Adrenal gland (tissue), 12 donors: Measurements from ENCODE around the gene ATXN1. TPM values are rescaled to one million over a fixed set of nuclear protein-coding genes. Genes with fewer than 3 reads are reported as not detected.
"Not testable (repeated sequence)": the region's sequence is repeated elsewhere in the genome, so short reads cannot be mapped to it uniquely, and the experiment has no call there.

Source experiments
- DNase-seq, 7 donors: peaks; one replicate each; pipeline ENCODE4 v3.0.0-alpha.2; 2019 to 2020
- H3K27ac ChIP-seq, 5 donors: fragments of 200-600 bp; sonication (generic) in 4 of 5; 1 replicate in 3 of 5; 2 replicates in 2 of 5; pipeline versions ENCODE4 v1.5.1 to v1.8.0; 2016 to 2020; ENCODE audit warnings: mild to moderate bottlenecking in 1 of 5
- H3K27me3 ChIP-seq: fragments of 200-600 bp; 2 replicates; pipeline ENCODE4 v1.8.0; 2021
- H3K36me3 ChIP-seq, 2 donors: fragments of 200-600 bp; replicated peaks in 1 of 2; 1 replicate in 1 of 2; 2 replicates in 1 of 2; pipeline versions ENCODE4 v1.5.1 to v1.8.0; 2018 to 2022
- H3K4me1 ChIP-seq, 2 donors: fragments of 200-600 bp; replicated peaks in 1 of 2; 1 replicate in 1 of 2; 2 replicates in 1 of 2; pipeline versions ENCODE4 v1.5.1 to v1.8.0; 2018 to 2021
- H3K4me3 ChIP-seq, 4 donors: fragments of 200-600 bp; sonication (generic) in 3 of 4; one replicate each; pipeline ENCODE4 v1.5.1; 2016 to 2018
- H3K9me3 ChIP-seq, 3 donors: fragments of 200-600 bp; sonication (generic) in 1 of 3; replicated peaks in 1 of 3; 1 replicate in 2 of 3; 2 replicates in 1 of 3; pipeline versions ENCODE4 v1.5.1 to v1.8.0; 2016 to 2021
- CTCF ChIP-seq, 6 experiments: fragments of 450-650 bp in 4 of 6; fragments of 200-600 bp in 2 of 6; sonication (generic) in 1 of 6; IDR thresholded peaks; 1 replicate in 5 of 6; 2 replicates in 1 of 6; pipeline versions ENCODE4 v1.5.1 to v1.8.0; 2016 to 2021; ENCODE audit warnings: antibody characterized with exemption in 6 of 6, mild to moderate bottlenecking in 2 of 6, moderate library complexity in 1 of 6
- POLR2A ChIP-seq, 2 donors: fragments of 450-650 bp; IDR thresholded peaks; one replicate each; pipeline ENCODE4 v1.6.1; 2017; ENCODE audit warnings: antibody characterized with exemption in 2 of 2, mild to moderate bottlenecking in 2 of 2, moderate library complexity in 1 of 2
- WGBS, 4 donors: extraction: QIAGEN DNeasy Blood & Tissue Kit in 2 of 4; methylation state at CpG; one replicate each; pipeline versions ENCODE4 v1.1.5 to v1.1.7; 2013 to 2017; 5-methylcytosine and 5-hydroxymethylcytosine counted together
- intact Hi-C, 2 donors: fragments of 100-400 bp; cut with DNase I; formaldehyde crosslinking; loops; one replicate each; pipeline versions ENCODE4 v1.14.1 to v1.15.0; 2022 to 2023
- polyA plus RNA-seq, 3 donors: library from polyadenylated mRNA; stranded (reverse); fragments of 200-250 nt in 2 of 3; fragments of 350-450 nt in 1 of 3; fragmentation: Illumina TruSeq in 1 of 3; extraction: RNeasy Lipid Tissue Mini Kit (QIAGEN cat#74804) in 1 of 3; gene quantifications; one replicate each; pipeline ENCODE4 v1.2.3, GENCODE V29; 2013 to 2014
- total RNA-seq, 9 donors: library from RNA; depleted of rRNA in 4 of 9; stranded (reverse); fragments of >200 nt in 4 of 9; fragments of 120-200 nt in 1 of 9; fragmentation: NEBNext Ultra II Directional in 1 of 9; extraction: Animal tissue kit (Norgen Biotek cat#: 25700) in 1 of 9; gene quantifications; one replicate each; pipeline versions ENCODE4 v1.1.0 to v1.2.4, GENCODE V29; 2013 to 2023
- donor health status: healthy with polysubstance abuse.
- donor health status: Bipolar disorder and iron deficiency.
- donor health status: DM: yes; HTN: yes; CAD: no.
- donor health status: DM: no; HTN: no; CAD: no.
- donor health status: DM: no; HTN: no; CAD: no.
- donor health status: DM: yes; HTN: yes; CAD: no.

ATXN1 gene
- total and polyA plus RNA-seq, 12 donors, result 3.4 to 51.3 (median 25.4) TPM

- TF ChIP-seq CTCF (IDR thresholded peaks at IDR 0.05) (no peak), POLR2A (IDR thresholded peaks at IDR 0.05) (no peak)
- WGBS, 4 donors, result 63 to 71% (median 66%) methylated on average over 6 of the region's 6 CpGs
These were observed 140.3 kb downstream of the ATXN1 start for GRCh38 chr6:16621002-16621401.

GRCh38 chr6:16619777-16620176 is 141.5 kb downstream of the ATXN1 start:
- no peaks in the 10 kb centered on the region for H3K9me3 ChIP-seq
- WGBS, 4 donors, result 81 to 98% (median 94%) methylated on average over 2 of the region's 2 CpGs
- H3K27ac ChIP-seq, result no peak overlapping the region
- H3K36me3 ChIP-seq, result no peaks in the 10 kb centered on the region
- H3K27me3 ChIP-seq, result no peaks in the 10 kb centered on the region
- no peaks in the 10 kb centered on the region for H3K4me1 ChIP-seq
- H3K4me3 ChIP-seq, result no peak overlapping the region
- intact Hi-C loops, result no loop called here
- TF ChIP-seq CTCF (IDR thresholded peaks at IDR 0.05), result no peak
- TF ChIP-seq POLR2A (IDR thresholded peaks at IDR 0.05), result no peak
- DNase-seq, result no peak

More at GRCh38 chr6:16621002-16621401, 140.3 kb downstream of the ATXN1 start:
- no peaks in the 10 kb centered on the region for H3K27me3 ChIP-seq
- DNase-seq, result no peak
- no peak overlapping the region for H3K27ac ChIP-seq
- intact Hi-C loops, result no loop called here
- H3K36me3 ChIP-seq, result no peaks in the 10 kb centered on the region
- H3K9me3 ChIP-seq, result no peaks in the 10 kb centered on the region
- H3K4me3 ChIP-seq, result no peak overlapping the region
- no peaks in the 10 kb centered on the region for H3K4me1 ChIP-seq

- WGBS, 4 donors, result 45 to 51% (median 48%) methylated on average over 2 of the region's 2 CpGs
- H3K9me3 ChIP-seq, result no peaks in the 10 kb centered on the region
- no peak overlapping the region for H3K4me3 ChIP-seq
- H3K27me3 ChIP-seq, result no peaks in the 10 kb centered on the region
- intact Hi-C loops, result no loop called here
- H3K36me3 ChIP-seq, result no peaks in the 10 kb centered on the region
- H3K4me1 ChIP-seq, result no peaks in the 10 kb centered on the region
- TF ChIP-seq POLR2A (IDR thresholded peaks at IDR 0.05) (no peak), CTCF (IDR thresholded peaks at IDR 0.05) (no peak)
- H3K27ac ChIP-seq, result no peak overlapping the region
- no peak for DNase-seq
These were observed 142.3 kb downstream of the ATXN1 start for GRCh38 chr6:16618962-16619361.

- H3K27ac ChIP-seq, H3K4me1 ChIP-seq, H3K36me3 ChIP-seq, H3K9me3 ChIP-seq, DNase-seq, intact Hi-C loops, H3K27me3 ChIP-seq, H3K4me3 ChIP-seq: not testable (repeated sequence)
- WGBS, 4 donors, result 95 to 100% (median 99%) methylated on average over 1 to 3 of the region's 6 CpGs
These were observed 146.0 kb downstream of the ATXN1 start for GRCh38 chr6:16615215-16615614.

GRCh38 chr6:16614143-16614542 is 147.1 kb downstream of the ATXN1 start:
- H3K36me3 ChIP-seq, DNase-seq, H3K27me3 ChIP-seq, H3K9me3 ChIP-seq, H3K4me1 ChIP-seq, intact Hi-C loops, H3K27ac ChIP-seq, H3K4me3 ChIP-seq: not testable (repeated sequence)
- 83 to 100% (median 98%) methylated on average over 1 to 2 of the region's 3 CpGs for WGBS, 4 donors

- H3K36me3 ChIP-seq, H3K4me3 ChIP-seq, H3K9me3 ChIP-seq, H3K4me1 ChIP-seq, intact Hi-C loops, H3K27ac ChIP-seq, H3K27me3 ChIP-seq, DNase-seq: not testable (repeated sequence)
- 93 to 100% (median 98%) methylated on average over 2 of the region's 2 CpGs for WGBS, 4 donors
These were observed 147.8 kb downstream of the ATXN1 start for GRCh38 chr6:16613504-16613903.
